ENCODE measurements around the gene CASZ1.

DNA sequence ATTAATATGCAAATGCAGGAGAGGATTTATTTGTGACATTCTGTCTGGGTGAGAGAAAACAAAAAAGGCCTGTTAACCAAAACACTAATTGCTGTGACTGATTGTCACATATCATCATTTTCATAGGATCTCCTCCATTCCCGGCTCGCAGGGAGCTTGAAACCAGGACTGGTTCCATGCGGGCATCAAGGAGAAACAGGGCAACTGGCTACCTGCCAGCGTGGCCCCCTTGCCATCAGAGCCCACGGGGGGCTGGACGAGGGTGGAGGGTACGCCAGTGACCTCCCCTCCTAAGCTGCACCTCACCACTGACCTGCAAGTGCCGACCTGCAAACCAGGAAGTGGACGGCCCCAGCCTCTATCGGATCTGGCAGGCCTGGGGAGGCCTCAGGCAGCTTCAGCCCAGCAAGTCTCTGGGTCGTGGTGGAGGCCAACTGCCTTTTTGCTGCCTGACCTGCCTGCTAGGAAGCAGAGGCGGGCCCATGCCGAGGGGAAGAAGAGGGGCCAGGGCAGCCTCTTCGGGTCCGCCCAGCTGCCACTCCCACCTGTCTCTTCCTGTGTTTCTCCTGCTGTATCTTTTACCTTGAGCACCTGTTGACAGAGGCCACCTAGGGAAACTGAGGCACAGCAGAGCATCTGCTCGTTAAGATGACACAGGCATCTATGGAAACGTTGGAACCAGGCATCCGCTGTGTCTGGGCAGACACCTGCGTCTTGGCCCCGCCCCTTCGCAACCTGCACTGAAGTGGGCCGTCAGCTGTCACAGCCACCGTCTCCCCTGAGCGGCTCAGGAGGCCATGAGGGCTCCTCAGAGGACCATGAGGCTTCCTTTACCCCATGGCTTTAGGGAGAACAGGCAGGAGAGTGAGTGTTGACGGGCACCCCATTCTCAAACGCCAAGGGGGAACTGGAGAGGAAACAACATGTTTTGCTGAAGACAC is 74.8 kb downstream of the CASZ1 start:
- TF ChIP-seq JUND (IDR thresholded peaks at IDR 0.05; ENCODE audit: low read depth, low read length) (no peak), SMC3 (IDR thresholded peaks at IDR 0.05; ENCODE audit: borderline replicate concordance, low read length) (no peak), EP300 (IDR thresholded peaks at IDR 0.05; ENCODE audit: borderline replicate concordance in 1 of 2, control insufficient read depth in 1 of 2, low read depth in 2 of 2, low read length in 2 of 2) (no peak), POLR2AphosphoS2 (IDR thresholded peaks at IDR 0.05; ENCODE audit: low read depth, low read length) (no peak), POLR2A (IDR thresholded peaks at IDR 0.05; ENCODE audit: low read depth, low read length) (no peak), RAD51 (IDR thresholded peaks at IDR 0.05) (no peak), CBX5 (IDR thresholded peaks at IDR 0.05; ENCODE audit: low read depth) (no peak)
- TF ChIP-seq, protein P1, sequence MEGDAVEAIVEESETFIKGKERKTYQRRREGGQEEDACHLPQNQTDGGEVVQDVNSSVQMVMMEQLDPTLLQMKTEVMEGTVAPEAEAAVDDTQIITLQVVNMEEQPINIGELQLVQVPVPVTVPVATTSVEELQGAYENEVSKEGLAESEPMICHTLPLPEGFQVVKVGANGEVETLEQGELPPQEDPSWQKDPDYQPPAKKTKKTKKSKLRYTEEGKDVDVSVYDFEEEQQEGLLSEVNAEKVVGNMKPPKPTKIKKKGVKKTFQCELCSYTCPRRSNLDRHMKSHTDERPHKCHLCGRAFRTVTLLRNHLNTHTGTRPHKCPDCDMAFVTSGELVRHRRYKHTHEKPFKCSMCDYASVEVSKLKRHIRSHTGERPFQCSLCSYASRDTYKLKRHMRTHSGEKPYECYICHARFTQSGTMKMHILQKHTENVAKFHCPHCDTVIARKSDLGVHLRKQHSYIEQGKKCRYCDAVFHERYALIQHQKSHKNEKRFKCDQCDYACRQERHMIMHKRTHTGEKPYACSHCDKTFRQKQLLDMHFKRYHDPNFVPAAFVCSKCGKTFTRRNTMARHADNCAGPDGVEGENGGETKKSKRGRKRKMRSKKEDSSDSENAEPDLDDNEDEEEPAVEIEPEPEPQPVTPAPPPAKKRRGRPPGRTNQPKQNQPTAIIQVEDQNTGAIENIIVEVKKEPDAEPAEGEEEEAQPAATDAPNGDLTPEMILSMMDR (IDR thresholded peaks at IDR 0.05 in 2 of 3, conservative IDR thresholded peaks at IDR 0.05 in 1 of 3; ENCODE audit: control insufficient read depth in 2 of 3, extremely low read depth in 1 of 3, insufficient read depth in 1 of 3, low read depth in 3 of 3, low read length in 3 of 3): no peak
- TF ChIP-seq, protein P2, sequence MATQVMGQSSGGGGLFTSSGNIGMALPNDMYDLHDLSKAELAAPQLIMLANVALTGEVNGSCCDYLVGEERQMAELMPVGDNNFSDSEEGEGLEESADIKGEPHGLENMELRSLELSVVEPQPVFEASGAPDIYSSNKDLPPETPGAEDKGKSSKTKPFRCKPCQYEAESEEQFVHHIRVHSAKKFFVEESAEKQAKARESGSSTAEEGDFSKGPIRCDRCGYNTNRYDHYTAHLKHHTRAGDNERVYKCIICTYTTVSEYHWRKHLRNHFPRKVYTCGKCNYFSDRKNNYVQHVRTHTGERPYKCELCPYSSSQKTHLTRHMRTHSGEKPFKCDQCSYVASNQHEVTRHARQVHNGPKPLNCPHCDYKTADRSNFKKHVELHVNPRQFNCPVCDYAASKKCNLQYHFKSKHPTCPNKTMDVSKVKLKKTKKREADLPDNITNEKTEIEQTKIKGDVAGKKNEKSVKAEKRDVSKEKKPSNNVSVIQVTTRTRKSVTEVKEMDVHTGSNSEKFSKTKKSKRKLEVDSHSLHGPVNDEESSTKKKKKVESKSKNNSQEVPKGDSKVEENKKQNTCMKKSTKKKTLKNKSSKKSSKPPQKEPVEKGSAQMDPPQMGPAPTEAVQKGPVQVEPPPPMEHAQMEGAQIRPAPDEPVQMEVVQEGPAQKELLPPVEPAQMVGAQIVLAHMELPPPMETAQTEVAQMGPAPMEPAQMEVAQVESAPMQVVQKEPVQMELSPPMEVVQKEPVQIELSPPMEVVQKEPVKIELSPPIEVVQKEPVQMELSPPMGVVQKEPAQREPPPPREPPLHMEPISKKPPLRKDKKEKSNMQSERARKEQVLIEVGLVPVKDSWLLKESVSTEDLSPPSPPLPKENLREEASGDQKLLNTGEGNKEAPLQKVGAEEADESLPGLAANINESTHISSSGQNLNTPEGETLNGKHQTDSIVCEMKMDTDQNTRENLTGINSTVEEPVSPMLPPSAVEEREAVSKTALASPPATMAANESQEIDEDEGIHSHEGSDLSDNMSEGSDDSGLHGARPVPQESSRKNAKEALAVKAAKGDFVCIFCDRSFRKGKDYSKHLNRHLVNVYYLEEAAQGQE (IDR thresholded peaks at IDR 0.05; ENCODE audit: low read depth, low read length): no peak
- TF ChIP-seq, protein P3, sequence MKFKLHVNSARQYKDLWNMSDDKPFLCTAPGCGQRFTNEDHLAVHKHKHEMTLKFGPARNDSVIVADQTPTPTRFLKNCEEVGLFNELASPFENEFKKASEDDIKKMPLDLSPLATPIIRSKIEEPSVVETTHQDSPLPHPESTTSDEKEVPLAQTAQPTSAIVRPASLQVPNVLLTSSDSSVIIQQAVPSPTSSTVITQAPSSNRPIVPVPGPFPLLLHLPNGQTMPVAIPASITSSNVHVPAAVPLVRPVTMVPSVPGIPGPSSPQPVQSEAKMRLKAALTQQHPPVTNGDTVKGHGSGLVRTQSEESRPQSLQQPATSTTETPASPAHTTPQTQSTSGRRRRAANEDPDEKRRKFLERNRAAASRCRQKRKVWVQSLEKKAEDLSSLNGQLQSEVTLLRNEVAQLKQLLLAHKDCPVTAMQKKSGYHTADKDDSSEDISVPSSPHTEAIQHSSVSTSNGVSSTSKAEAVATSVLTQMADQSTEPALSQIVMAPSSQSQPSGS (IDR thresholded peaks at IDR 0.05; ENCODE audit: low read length): no peak
